ENCODE data around the gene PLXNB1.
"Not testable (repeated sequence)": the region's sequence is repeated elsewhere in the genome, so short reads cannot be mapped to it uniquely, and the experiment has no call there.

PLXNB1 gene

DNA sequence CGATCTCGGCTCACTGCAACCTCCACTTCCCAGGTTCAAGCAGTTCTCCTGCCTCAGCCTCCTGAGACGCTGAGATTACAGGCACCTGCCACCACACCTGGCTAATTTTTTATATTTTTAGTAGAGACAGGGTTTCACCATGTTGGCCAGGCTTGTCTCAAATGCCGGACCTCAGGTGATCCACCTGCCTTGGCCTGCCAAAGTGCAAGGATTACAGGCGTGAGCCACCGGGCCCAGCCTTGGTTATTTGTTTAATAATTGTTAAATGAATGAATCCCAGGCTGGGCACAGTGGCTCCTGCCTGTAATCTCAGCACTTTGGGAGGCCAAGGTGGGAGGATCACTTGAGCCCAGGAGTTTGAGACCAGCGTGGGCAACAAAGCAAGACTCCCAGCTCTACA lies 31.9 kb upstream of the PLXNB1 start:
- peaks cover 11% of the 10 kb centered on the region for H3K4me1 ChIP-seq (ENCODE audit: control insufficient read depth, insufficient read depth, low read length)
- not testable (repeated sequence) for H3K9ac ChIP-seq (ENCODE audit: low read depth, low read length); H3K4me3 ChIP-seq (ENCODE audit: low read depth, low read length); H3K27me3 ChIP-seq (ENCODE audit: control insufficient read depth, insufficient read depth, low read length); H3K9me3 ChIP-seq (ENCODE audit: control insufficient read depth, insufficient read depth, low read length); H3K27ac ChIP-seq (ENCODE audit: low read depth, low read length)
- peaks cover 44% of the 10 kb centered on the region for H3K36me3 ChIP-seq (ENCODE audit: control insufficient read depth, insufficient read depth, low read length)

DNA sequence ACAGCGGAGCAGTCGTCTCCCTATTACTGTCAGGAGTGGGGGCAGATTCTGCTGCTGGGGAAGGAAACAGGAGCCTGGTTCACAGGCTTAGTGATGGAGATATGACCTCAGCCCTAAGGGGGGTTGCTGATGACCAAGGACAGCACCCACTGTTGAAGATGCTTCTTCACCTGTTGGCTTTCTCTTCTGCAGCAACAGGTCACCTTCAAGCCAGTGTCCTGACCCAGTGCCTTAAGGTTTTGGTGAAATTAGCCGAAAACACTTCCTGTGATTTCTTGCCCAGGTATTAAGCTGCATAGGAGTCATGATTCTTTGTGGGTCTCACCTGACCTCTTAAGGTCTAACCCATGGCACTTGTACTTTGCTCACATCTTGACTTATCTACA lies 30.6 kb upstream of the PLXNB1 start:
- no peaks in the 10 kb centered on the region for H3K9me3 ChIP-seq (ENCODE audit: control insufficient read depth, insufficient read depth, low read length)
- no peaks in the 10 kb centered on the region for H3K27me3 ChIP-seq (ENCODE audit: control insufficient read depth, insufficient read depth, low read length)
- H3K4me3 ChIP-seq (ENCODE audit: low read depth, low read length): no peak overlapping the region
- H3K9ac ChIP-seq (ENCODE audit: low read depth, low read length): no peak overlapping the region
- peaks cover 51% of the 10 kb centered on the region for H3K36me3 ChIP-seq (ENCODE audit: control insufficient read depth, insufficient read depth, low read length)
- H3K27ac ChIP-seq (ENCODE audit: low read depth, low read length): no peak overlapping the region
- no peaks in the 10 kb centered on the region for H3K4me1 ChIP-seq (ENCODE audit: control insufficient read depth, insufficient read depth, low read length)

DNA sequence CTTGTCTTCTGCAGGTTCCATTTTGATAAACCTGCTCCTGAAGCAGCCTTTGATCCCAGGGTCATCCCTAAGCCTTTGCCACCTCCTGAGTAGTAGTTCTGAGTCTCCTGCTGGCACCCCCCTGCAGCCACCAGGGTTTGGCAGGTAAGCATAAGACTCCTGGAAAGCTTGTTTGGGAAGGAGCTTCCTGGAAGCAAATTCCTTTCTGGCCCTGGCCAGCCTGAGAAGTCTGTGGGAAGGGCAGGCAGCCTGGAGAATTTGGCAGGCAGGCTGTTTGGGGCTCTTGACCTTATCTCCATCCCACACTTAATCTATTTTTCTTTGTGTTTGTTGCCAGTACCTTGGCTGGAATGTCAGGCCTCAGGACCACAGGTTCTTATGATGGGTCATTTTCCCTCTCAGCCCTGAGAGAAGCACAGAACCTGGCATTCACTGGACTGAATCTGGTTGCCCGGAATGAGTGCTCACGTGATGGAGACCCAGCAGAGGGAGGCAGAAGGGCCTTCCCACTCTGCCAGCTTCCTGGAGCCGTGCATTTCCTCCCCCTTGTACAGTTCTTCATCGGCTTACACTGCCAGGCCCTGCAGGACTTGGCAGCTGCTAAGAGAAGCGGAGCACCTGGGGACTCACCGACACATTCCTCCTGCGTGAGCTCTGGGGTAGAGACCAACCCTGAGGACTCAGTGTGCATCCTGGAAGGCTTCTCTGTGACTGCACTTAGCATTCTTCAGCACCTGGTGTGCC lies 30.1 kb upstream of the PLXNB1 start:
- no peak overlapping the region for H3K27ac ChIP-seq (ENCODE audit: low read depth, low read length)
- H3K27me3 ChIP-seq (ENCODE audit: control insufficient read depth, insufficient read depth, low read length): no peaks in the 10 kb centered on the region
- peaks cover 57% of the 10 kb centered on the region for H3K36me3 ChIP-seq (ENCODE audit: control insufficient read depth, insufficient read depth, low read length)
- no peak overlapping the region for H3K4me3 ChIP-seq (ENCODE audit: low read depth, low read length)
- H3K9ac ChIP-seq (ENCODE audit: low read depth, low read length): no peak overlapping the region
- H3K4me1 ChIP-seq (ENCODE audit: control insufficient read depth, insufficient read depth, low read length): no peaks in the 10 kb centered on the region
- H3K9me3 ChIP-seq (ENCODE audit: control insufficient read depth, insufficient read depth, low read length): no peaks in the 10 kb centered on the region

DNA sequence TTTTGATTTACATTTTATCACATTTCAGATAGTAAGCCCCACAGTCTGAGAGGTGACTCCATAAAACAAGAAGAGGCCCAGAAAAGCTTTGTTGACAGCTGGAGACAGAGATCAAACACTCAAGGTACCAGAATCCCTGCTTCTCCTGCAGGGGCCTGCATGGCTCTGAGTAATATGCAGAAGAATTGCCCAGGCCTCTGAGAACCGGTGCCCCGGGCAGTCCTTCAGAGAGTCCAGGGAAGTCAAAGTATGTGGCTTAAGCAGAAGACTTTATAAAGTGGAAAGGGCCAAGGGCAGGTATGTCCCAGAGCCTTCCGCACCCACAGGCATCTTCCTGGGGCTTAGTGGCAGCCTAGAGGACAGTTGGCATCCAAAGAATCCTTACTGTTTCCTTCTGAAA lies 29.4 kb upstream of the PLXNB1 start:
- H3K4me1 ChIP-seq (ENCODE audit: control insufficient read depth, insufficient read depth, low read length): no peaks in the 10 kb centered on the region
- no peak overlapping the region for H3K4me3 ChIP-seq (ENCODE audit: low read depth, low read length)
- peaks cover 61% of the 10 kb centered on the region for H3K36me3 ChIP-seq (ENCODE audit: control insufficient read depth, insufficient read depth, low read length)
- H3K27me3 ChIP-seq (ENCODE audit: control insufficient read depth, insufficient read depth, low read length): no peaks in the 10 kb centered on the region
- H3K9me3 ChIP-seq (ENCODE audit: control insufficient read depth, insufficient read depth, low read length): no peaks in the 10 kb centered on the region
- no peak overlapping the region for H3K27ac ChIP-seq (ENCODE audit: low read depth, low read length)
- H3K9ac ChIP-seq (ENCODE audit: low read depth, low read length): no peak overlapping the region

DNA sequence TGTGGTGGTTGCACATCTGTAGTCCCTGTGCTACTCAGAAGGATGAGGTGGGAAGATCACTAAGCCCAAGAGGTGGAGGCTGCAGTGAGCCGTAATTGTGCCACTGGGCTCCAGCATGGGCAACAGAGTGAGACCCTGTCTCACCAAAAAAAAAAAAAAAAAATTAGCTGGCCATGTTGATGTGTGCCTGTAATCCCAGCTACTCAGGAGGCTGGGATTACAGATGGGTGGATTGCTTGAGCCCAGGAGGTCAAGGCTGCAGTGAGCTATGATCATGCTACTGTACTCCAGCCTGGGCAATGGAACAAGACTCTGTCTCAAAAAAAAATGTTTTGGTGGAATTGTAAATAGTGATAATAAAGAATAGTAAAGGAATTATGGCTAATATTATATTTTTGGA lies 26.6 kb upstream of the PLXNB1 start:
- no peaks in the 10 kb centered on the region for H3K9me3 ChIP-seq (ENCODE audit: control insufficient read depth, insufficient read depth, low read length)
- peaks cover 89% of the 10 kb centered on the region for H3K36me3 ChIP-seq (ENCODE audit: control insufficient read depth, insufficient read depth, low read length)
- no peak overlapping the region for H3K4me3 ChIP-seq (ENCODE audit: low read depth, low read length)
- H3K27ac ChIP-seq (ENCODE audit: low read depth, low read length): no peak overlapping the region
- no peak overlapping the region for H3K9ac ChIP-seq (ENCODE audit: low read depth, low read length)
- no peaks in the 10 kb centered on the region for H3K4me1 ChIP-seq (ENCODE audit: control insufficient read depth, insufficient read depth, low read length)
- H3K27me3 ChIP-seq (ENCODE audit: control insufficient read depth, insufficient read depth, low read length): no peaks in the 10 kb centered on the region

DNA sequence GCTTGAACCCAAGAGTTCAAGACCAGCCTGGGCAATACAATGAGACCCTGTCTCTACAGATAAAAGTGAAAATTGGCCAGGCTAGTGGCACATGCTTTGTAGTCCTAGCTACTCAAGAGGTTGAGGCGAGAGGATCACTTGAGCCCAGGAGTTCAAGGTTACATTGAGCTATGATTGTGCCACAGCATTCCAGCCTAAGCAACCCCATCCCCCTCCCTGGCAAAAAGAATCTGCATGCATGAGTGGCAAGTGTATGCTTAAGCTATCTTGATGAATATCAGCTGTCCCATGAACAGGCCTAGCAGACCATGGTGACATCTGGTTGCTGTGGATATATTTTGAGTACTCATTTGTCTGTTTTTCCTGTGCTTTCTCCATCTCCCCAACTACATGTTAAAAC lies 21.4 kb upstream of the PLXNB1 start:
- Histone ChIP-seq H3K4me3 (ENCODE audit: low read depth, low read length) (no peak overlapping the region), H3K4me1 (ENCODE audit: control insufficient read depth, insufficient read depth, low read length) (peaks cover 7% of the 10 kb centered on the region; the same call in 1 of the 2 replicates), H3K9me3 (ENCODE audit: control insufficient read depth, insufficient read depth, low read length) (no peaks in the 10 kb centered on the region), H3K27ac (ENCODE audit: low read depth, low read length) (no peak overlapping the region), H3K36me3 (ENCODE audit: control insufficient read depth, insufficient read depth, low read length) (peaks cover 57% of the 10 kb centered on the region), H3K27me3 (ENCODE audit: control insufficient read depth, insufficient read depth, low read length) (no peaks in the 10 kb centered on the region), H3K9ac (ENCODE audit: low read depth, low read length) (no peak overlapping the region)

DNA sequence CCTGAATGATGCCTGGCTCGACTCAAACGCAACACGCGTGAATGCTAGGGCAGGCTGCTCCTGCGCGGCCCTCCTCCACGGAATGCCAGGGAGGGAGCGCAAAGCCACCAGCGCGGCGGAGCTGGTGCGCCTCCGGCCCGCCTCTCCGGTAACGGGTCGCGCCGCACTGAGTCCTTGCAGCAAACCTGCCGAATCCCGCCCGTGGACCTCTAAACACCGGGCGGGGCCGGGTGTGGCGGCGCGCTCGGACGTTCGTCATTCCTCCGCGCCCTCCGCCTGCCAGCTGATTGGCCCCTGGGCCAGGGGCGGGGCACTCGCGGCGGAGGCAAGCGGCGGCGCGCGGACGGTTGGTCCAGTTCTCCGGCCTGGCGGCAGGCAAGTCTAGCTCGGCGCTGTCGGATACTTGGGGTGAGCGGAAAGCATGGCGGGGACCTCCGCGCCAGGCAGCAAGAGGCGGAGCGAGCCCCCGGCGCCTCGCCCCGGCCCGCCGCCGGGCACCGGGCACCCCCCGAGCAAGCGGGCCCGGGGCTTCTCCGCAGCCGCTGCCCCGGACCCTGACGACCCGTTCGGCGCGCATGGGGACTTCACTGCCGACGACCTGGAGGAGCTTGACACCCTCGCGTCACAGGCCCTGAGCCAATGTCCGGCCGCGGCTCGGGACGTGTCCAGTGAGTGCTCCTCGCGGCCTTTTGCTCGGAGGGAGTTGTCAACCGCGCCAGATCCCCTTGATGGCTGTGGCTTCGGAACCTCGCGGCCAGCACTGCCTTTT lies 16.7 kb upstream of the PLXNB1 start, which contains the start of gene ATRIP:
Gene ATRIP (plus strand): TSS at position 313 of the 769 bp plus-strand sequence. CDS start 109 bp downstream, at position 422.
- peak within 1 kb of the TSS; percentile 79 for H3K4me3 ChIP-seq (ENCODE audit: low read depth, low read length)
- peaks cover 44% of the 10 kb centered on the region for H3K36me3 ChIP-seq (ENCODE audit: control insufficient read depth, insufficient read depth, low read length)
- no peaks in the 10 kb centered on the region for H3K9me3 ChIP-seq (ENCODE audit: control insufficient read depth, insufficient read depth, low read length)
- peak within 1 kb of the TSS; percentile 90 for H3K27ac ChIP-seq (ENCODE audit: low read depth, low read length)
- peaks cover 7% of the 10 kb centered on the region; the same call in 1 of the 2 replicates for H3K4me1 ChIP-seq (ENCODE audit: control insufficient read depth, insufficient read depth, low read length)
- H3K9ac ChIP-seq (ENCODE audit: low read depth, low read length): peak within 1 kb of the TSS; percentile 70
- no peaks in the 10 kb centered on the region for H3K27me3 ChIP-seq (ENCODE audit: control insufficient read depth, insufficient read depth, low read length)

DNA sequence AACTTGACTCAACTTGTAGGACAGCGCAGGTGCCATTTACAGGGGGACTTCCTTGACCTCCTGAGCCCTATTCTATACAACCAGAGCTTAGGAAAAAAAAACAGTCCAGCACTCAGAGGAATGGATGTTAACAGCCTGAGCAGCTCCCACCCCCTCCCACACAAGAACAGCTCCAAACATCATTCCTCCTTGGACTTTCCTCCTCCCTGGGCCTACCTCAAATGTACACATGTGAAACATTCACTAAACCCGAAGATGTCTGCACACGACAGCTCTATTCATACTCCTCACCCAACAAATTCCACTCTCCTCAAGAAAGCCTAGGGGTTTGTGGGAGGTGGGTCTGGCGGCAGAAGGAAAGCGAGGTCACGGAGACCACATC lies 16.1 kb upstream of the PLXNB1 start:
- Histone ChIP-seq H3K4me1 (ENCODE audit: control insufficient read depth, insufficient read depth, low read length) (peaks cover 7% of the 10 kb centered on the region; the same call in 1 of the 2 replicates), H3K27ac (ENCODE audit: low read depth, low read length) (peak overlapping the region; percentile 90), H3K36me3 (ENCODE audit: control insufficient read depth, insufficient read depth, low read length) (peaks cover 43% of the 10 kb centered on the region), H3K27me3 (ENCODE audit: control insufficient read depth, insufficient read depth, low read length) (no peaks in the 10 kb centered on the region), H3K9ac (ENCODE audit: low read depth, low read length) (peak overlapping the region; percentile 70), H3K4me3 (ENCODE audit: low read depth, low read length) (peak overlapping the region; percentile 79), H3K9me3 (ENCODE audit: control insufficient read depth, insufficient read depth, low read length) (no peaks in the 10 kb centered on the region)

DNA sequence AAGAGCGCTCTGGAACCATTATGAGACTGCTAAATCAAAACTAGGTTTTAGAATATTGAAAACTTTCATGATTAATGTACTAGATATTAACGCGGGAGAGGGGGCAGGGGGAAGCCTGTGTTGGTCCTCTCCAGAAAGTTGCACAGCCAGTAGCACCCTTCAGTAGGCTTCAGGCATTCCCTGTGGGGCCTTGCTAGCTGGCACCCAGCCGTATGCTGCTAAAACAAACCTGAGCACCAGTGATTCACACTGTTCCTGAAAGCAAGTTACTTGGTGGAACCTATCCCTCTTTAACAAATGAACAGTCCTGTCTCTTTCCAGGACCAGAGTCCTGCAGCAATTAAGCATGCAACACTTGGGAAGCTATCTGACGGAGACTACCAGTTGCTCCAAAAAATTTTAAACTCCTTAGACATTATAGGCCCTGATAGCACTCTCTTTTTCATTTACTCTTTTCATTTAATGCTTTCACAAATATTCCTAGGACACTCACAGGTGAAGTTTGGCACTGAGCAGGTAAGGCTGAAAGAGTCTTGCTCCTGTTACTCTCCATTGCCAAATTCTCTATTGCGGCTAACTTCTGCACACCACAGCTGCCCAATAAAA lies 15.5 kb upstream of the PLXNB1 start:
- no peaks in the 10 kb centered on the region for H3K27me3 ChIP-seq (ENCODE audit: control insufficient read depth, insufficient read depth, low read length)
- peaks cover 40% of the 10 kb centered on the region for H3K36me3 ChIP-seq (ENCODE audit: control insufficient read depth, insufficient read depth, low read length)
- no peak overlapping the region for H3K27ac ChIP-seq (ENCODE audit: low read depth, low read length)
- peak overlapping the region; percentile 79 for H3K4me3 ChIP-seq (ENCODE audit: low read depth, low read length)
- H3K9me3 ChIP-seq (ENCODE audit: control insufficient read depth, insufficient read depth, low read length): no peaks in the 10 kb centered on the region
- H3K4me1 ChIP-seq (ENCODE audit: control insufficient read depth, insufficient read depth, low read length): peaks cover 7% of the 10 kb centered on the region; the same call in 1 of the 2 replicates
- H3K9ac ChIP-seq (ENCODE audit: low read depth, low read length): no peak overlapping the region

DNA sequence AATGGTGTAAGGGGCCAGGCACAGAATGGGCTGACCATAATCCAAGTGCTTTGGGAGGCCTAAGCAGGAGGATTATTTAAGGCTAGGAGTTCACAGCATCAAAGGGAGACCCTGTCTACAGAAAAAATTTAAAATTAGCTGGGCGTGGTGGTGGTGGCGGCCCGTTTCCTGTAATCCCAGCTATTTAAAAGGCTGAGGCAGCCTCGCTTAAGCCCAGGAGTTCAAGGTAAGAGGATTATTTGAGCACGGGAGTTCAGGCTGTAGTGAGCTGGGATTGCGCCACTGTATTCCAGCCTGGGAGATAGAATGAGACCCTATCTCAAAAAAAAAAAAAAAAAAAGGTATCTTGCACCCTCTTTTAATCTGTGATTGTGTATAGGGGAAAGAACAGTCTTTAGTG lies 12.1 kb upstream of the PLXNB1 start:
- H3K9me3 ChIP-seq (ENCODE audit: control insufficient read depth, insufficient read depth, low read length): no peaks in the 10 kb centered on the region
- H3K27me3 ChIP-seq (ENCODE audit: control insufficient read depth, insufficient read depth, low read length): no peaks in the 10 kb centered on the region
- peaks cover 35% of the 10 kb centered on the region for H3K36me3 ChIP-seq (ENCODE audit: control insufficient read depth, insufficient read depth, low read length)
- H3K27ac ChIP-seq (ENCODE audit: low read depth, low read length): no peak overlapping the region
- peak overlapping the region; percentile 85 for H3K4me3 ChIP-seq (ENCODE audit: low read depth, low read length)
- H3K9ac ChIP-seq (ENCODE audit: low read depth, low read length): no peak overlapping the region
- no peaks in the 10 kb centered on the region for H3K4me1 ChIP-seq (ENCODE audit: control insufficient read depth, insufficient read depth, low read length)

DNA sequence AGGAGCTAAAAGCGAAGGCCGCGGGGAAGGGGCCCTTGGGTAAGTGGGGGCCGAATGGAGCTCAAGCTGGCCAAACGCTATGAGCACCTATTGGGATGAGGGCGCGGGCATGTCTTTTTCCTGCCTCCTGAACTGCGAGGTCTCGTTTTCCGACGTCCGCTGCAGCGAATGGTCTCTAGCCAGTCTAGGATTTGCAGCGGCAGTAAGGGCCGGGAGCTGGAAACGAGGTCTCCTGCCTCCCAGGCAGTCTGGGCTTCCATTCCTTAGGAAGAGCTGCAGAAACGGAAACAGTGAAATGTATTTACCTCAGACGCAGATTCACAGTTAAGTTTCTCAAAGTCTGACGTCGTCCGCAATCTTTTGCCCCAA lies 10.7 kb upstream of the PLXNB1 start:
- Histone ChIP-seq H3K4me3 (ENCODE audit: low read depth, low read length) (peak overlapping the region; percentile 85), H3K36me3 (ENCODE audit: control insufficient read depth, insufficient read depth, low read length) (peaks cover 35% of the 10 kb centered on the region), H3K27me3 (ENCODE audit: control insufficient read depth, insufficient read depth, low read length) (no peaks in the 10 kb centered on the region), H3K4me1 (ENCODE audit: control insufficient read depth, insufficient read depth, low read length) (0 out of 2 replicates have a peak, but pooled peaks cover 3% of the 10 kb centered on the region), H3K9ac (ENCODE audit: low read depth, low read length) (peak overlapping the region; percentile 67), H3K27ac (ENCODE audit: low read depth, low read length) (peak overlapping the region; percentile 79), H3K9me3 (ENCODE audit: control insufficient read depth, insufficient read depth, low read length) (no peaks in the 10 kb centered on the region)
